ENCODE results near the gene LSM7.

LSM7 gene

GRCh38 chr19:2278459-2279158 lies 49.8 kb downstream of the LSM7 start:
- no peak for DNase-seq (ENCODE audit: low spot score)

- DNase-seq (ENCODE audit: low spot score): no peak
Measured at GRCh38 chr19:2277138-2277537, 51.2 kb downstream of the LSM7 start.

DNA sequence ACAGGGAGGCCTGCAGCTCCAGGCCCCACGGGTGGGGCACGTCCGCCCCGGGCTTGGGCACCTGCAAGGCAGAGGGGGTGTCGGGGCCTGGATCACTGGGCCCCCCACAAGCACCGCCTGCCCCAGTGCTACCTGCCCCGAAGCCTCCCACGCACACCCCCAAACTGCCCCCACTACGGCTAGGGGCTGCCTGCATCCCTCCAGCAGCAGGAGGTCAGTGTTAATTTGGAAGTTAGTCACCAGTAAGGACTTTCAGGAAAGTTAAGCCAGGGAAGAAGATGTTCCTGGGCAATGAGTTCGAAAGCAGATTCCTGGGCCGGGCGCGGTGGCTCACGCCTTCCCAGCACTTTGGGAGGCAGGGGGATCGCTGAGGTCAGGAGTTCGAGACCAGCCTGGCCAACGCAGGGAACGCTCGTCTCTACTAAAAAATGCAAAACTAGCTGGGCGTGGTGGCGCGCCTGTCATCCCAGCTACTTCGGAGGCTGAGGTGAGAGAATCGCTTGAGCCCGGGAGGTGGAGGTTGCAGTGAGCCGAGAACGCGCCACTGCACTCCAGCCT lies 51.9 kb downstream of the LSM7 start:
- DNase-seq (ENCODE audit: low spot score): no peak

- DNase-seq (ENCODE audit: low spot score): no peak
Measured at GRCh38 chr19:2275588-2276428, 52.6 kb downstream of the LSM7 start.

DNA sequence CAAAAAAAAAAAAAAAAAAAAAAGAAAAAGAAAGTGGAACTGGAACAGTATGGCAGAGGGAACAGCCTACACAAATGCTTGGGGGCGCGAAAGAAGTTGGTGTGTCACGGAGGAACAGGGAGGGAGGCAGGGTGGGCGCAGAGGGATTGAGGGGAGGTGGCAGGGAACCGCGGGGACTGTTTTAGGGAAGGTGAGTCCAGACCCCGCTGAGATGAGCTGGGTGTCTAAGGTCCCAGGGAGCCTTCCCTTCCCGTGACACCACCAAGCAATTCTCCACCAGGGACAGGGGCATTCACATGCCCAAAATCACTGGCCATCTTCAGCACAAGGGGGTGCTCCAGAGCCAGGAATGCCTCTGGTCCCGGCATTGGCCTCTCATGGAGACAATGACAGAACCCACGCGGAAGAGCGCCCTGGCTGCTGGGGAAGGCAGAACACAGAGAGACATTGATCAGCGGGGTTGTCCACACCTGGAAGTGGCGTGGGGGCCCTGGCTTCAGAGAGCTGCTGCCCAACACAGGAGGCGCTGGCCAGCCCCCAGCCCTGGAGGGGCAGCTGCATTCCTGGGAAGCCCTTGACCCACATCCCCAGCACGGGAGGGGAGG lies 53.4 kb downstream of the LSM7 start:
- no peak for DNase-seq (ENCODE audit: low spot score)

GRCh38 chr19:2274185-2274711 lies 54.1 kb downstream of the LSM7 start:
- no peak for DNase-seq (ENCODE audit: low spot score)

GRCh38 chr19:2273356-2274184 lies 54.8 kb downstream of the LSM7 start:
- peak; percentile 82 for DNase-seq (ENCODE audit: low spot score)
